Measurements from ENCODE around the gene LGALS7.

DNA sequence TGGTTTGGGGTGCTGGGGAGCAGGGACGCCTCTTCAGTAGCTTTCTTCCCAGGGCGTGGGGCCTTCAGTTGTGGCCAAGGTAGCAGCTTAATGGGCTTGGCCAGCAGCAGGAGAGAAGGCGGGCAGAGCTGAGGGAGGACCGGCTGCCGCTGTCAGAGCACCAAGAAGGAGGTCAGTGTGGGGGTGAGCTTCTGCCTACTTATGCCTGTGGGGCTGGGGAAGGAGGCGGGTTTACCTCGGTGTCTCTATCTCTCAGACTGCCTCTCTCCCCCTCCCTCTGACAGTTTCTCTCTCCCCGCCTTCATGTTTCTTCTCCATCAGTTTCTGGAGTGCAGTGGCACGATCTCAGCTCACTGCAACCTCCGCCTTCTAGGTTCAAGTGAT, 29.0 kb downstream of the LGALS7 start, which contains the start of gene CAPN12:
- TF ChIP-seq CTCF (IDR thresholded peaks at IDR 0.05) (no peak), POLR2A (IDR thresholded peaks at IDR 0.05) (no peak)

Data from tibial nerve (tissue), 3 donors.